Measurements from ENCODE around the gene FAM184B.
"Not testable (repeated sequence)": the region's sequence is repeated elsewhere in the genome, so short reads cannot be mapped to it uniquely, and the experiment has no call there.

The FAM184B gene

GRCh38 chr4:17682222-17682566 is 99.2 kb downstream of the FAM184B start:
- no peak for DNase-seq (ENCODE audit: low spot score)

GRCh38 chr4:17681281-17682221 is 99.9 kb downstream of the FAM184B start:
- no peak for DNase-seq (ENCODE audit: low spot score)

- DNase-seq (ENCODE audit: low spot score), result no peak
Measured at GRCh38 chr4:17680559-17681280, 100.7 kb downstream of the FAM184B start.

GRCh38 chr4:17670423-17670822 is 111.0 kb downstream of the FAM184B start:
- no peak for DNase-seq (ENCODE audit: low spot score)

- DNase-seq (ENCODE audit: low spot score), result peak; percentile 11
Measured at GRCh38 chr4:17667653-17668201, 113.7 kb downstream of the FAM184B start.

- DNase-seq (ENCODE audit: low spot score), result no peak
Measured at GRCh38 chr4:17667253-17667652, 114.2 kb downstream of the FAM184B start.

- DNase-seq (ENCODE audit: low spot score), result no peak
Measured at GRCh38 chr4:17665852-17666251, 115.6 kb downstream of the FAM184B start.

GRCh38 chr4:17665346-17665745 is 116.1 kb downstream of the FAM184B start:
- DNase-seq (ENCODE audit: low spot score), result no peak

GRCh38 chr4:17664755-17665154 is 116.7 kb downstream of the FAM184B start:
- DNase-seq (ENCODE audit: low spot score), result peak; percentile 72

- DNase-seq (ENCODE audit: low spot score), result no peak
Measured at GRCh38 chr4:17662694-17663093, 118.7 kb downstream of the FAM184B start.

- not testable (repeated sequence) for DNase-seq (ENCODE audit: low spot score)
Measured at GRCh38 chr4:17659196-17659595, 122.2 kb downstream of the FAM184B start.

GRCh38 chr4:17657849-17658248 is 123.6 kb downstream of the FAM184B start:
- DNase-seq (ENCODE audit: low spot score), result no peak

GRCh38 chr4:17657090-17657489 is 124.3 kb downstream of the FAM184B start:
- no peak for DNase-seq (ENCODE audit: low spot score)

GRCh38 chr4:17654701-17655100 is 126.7 kb downstream of the FAM184B start:
- no peak for DNase-seq (ENCODE audit: low spot score)

- DNase-seq (ENCODE audit: low spot score), result no peak
Measured at GRCh38 chr4:17650406-17650805, 131.0 kb downstream of the FAM184B start.

- DNase-seq (ENCODE audit: low spot score), result peak; percentile 31
Measured at GRCh38 chr4:17647927-17648326, 133.5 kb downstream of the FAM184B start.

- no peak for DNase-seq (ENCODE audit: low spot score)
Measured at GRCh38 chr4:17647176-17647806, 134.1 kb downstream of the FAM184B start.

GRCh38 chr4:17646693-17647092 is 134.7 kb downstream of the FAM184B start:
- DNase-seq (ENCODE audit: low spot score), result no peak

- DNase-seq (ENCODE audit: low spot score), result no peak
Measured at GRCh38 chr4:17642398-17642783, 139.0 kb downstream of the FAM184B start.

GRCh38 chr4:17639136-17639535 is 142.3 kb downstream of the FAM184B start:
- no peak for DNase-seq (ENCODE audit: low spot score)

GRCh38 chr4:17636696-17637622 is 144.5 kb downstream of the FAM184B start:
- DNase-seq (ENCODE audit: low spot score), result peak; percentile 85

Data from NAMALWA (cell line).